ENCODE data around the gene COL27A1. TPM values are rescaled to one million over a fixed set of nuclear protein-coding genes. Genes with fewer than 3 reads are reported as not detected.
A peak's percentile ranks its signal among the peaks of the same experiment; 100 is the strongest.
"Not testable (repeated sequence)": the region's sequence is repeated elsewhere in the genome, so short reads cannot be mapped to it uniquely, and the experiment has no call there.

Gene COL27A1
- total RNA-seq, 1 donor from 2014 or later, result 13.7 TPM

- intact Hi-C loops (cut with DNase I), result no loop called here
- Histone ChIP-seq H3K4me3 (no peak overlapping the region), H3K9me3 (no peaks in the 10 kb centered on the region), H3K4me1 (no peaks in the 10 kb centered on the region), H3K36me3 (no peaks in the 10 kb centered on the region), H3K27me3 (no peaks in the 10 kb centered on the region), H3K27ac (no peak overlapping the region)
- ATAC-seq, result no peak
- DNase-seq, result peak; percentile 10
- TF ChIP-seq, protein P1, sequence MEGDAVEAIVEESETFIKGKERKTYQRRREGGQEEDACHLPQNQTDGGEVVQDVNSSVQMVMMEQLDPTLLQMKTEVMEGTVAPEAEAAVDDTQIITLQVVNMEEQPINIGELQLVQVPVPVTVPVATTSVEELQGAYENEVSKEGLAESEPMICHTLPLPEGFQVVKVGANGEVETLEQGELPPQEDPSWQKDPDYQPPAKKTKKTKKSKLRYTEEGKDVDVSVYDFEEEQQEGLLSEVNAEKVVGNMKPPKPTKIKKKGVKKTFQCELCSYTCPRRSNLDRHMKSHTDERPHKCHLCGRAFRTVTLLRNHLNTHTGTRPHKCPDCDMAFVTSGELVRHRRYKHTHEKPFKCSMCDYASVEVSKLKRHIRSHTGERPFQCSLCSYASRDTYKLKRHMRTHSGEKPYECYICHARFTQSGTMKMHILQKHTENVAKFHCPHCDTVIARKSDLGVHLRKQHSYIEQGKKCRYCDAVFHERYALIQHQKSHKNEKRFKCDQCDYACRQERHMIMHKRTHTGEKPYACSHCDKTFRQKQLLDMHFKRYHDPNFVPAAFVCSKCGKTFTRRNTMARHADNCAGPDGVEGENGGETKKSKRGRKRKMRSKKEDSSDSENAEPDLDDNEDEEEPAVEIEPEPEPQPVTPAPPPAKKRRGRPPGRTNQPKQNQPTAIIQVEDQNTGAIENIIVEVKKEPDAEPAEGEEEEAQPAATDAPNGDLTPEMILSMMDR (IDR thresholded peaks at IDR 0.05), result no peak
These were observed 166.4 kb downstream of the COL27A1 start for GRCh38 chr9:114321759-114322158.

DNA sequence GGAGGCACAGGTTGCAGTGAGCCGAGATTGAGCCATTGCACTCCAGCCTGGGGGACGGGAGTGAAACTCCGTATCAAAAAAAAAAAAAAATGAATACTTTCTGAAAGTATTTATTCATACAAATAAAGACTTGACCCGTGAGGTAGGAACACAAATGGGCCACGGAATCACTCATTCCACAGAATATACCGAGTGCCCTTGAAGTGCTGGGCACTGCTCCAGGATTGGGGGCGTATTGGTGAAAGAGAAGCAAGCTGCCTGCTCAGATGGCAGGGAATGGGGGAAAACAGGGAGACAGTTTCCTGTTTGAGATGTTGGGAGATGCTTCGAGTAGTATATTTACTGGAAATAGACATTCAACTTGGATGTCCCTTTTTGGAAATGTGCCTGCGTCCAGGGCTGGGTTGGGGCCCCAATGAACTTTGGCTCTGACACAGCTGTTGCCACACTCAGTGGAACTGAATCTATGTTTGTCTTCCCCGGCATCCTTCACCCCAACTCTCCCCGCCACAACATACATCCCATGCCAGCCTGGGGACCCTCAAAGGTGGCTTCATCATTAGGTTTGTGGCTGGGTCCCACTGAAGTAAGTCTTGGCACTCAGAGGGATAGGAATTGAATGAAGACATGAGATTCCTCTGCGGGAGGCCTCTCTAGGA, 167.0 kb downstream of the COL27A1 start:
- H3K27ac ChIP-seq; intact Hi-C loops (cut with DNase I); H3K27me3 ChIP-seq; ATAC-seq; H3K36me3 ChIP-seq; H3K4me1 ChIP-seq; H3K4me3 ChIP-seq; H3K9me3 ChIP-seq: not testable (repeated sequence)
- DNase-seq, result peak; percentile 66

- H3K4me3 ChIP-seq; DNase-seq; H3K4me1 ChIP-seq; H3K27ac ChIP-seq; H3K36me3 ChIP-seq; H3K9me3 ChIP-seq; H3K27me3 ChIP-seq; intact Hi-C loops (cut with DNase I): not testable (repeated sequence)
- ATAC-seq, result peak; percentile 86
These were observed 167.6 kb downstream of the COL27A1 start, which contains the start of gene ORM1 for GRCh38 chr9:114322831-114323531. Gene ORM1 (plus strand): TSS chr9:114323098. CDS start chr9:114323134, 36 bp downstream.

- intact Hi-C loops (cut with DNase I); ATAC-seq: not testable (repeated sequence)
These were observed 168.5 kb downstream of the COL27A1 start for GRCh38 chr9:114323849-114324248.

GRCh38 chr9:114324492-114324891, 169.2 kb downstream of the COL27A1 start:
- DNase-seq, result no peak
- ATAC-seq, result no peak
- H3K4me1 ChIP-seq, result no peaks in the 10 kb centered on the region
- intact Hi-C loops (cut with DNase I), result no loop called here
- no peaks in the 10 kb centered on the region for H3K9me3 ChIP-seq
- H3K27me3 ChIP-seq, result no peaks in the 10 kb centered on the region
- no peak overlapping the region for H3K27ac ChIP-seq
- no peak overlapping the region for H3K4me3 ChIP-seq
- TF ChIP-seq, protein P1 (IDR thresholded peaks at IDR 0.05), result no peak
- H3K36me3 ChIP-seq, result no peaks in the 10 kb centered on the region

More at GRCh38 chr9:114323849-114324248, 168.5 kb downstream of the COL27A1 start:
- not testable (repeated sequence) for H3K36me3 ChIP-seq, H3K27me3 ChIP-seq, DNase-seq, H3K9me3 ChIP-seq, H3K4me1 ChIP-seq, H3K27ac ChIP-seq, H3K4me3 ChIP-seq

- H3K4me3 ChIP-seq; H3K9me3 ChIP-seq; H3K4me1 ChIP-seq; intact Hi-C loops (cut with DNase I); DNase-seq; H3K27ac ChIP-seq; H3K27me3 ChIP-seq; ATAC-seq; H3K36me3 ChIP-seq: not testable (repeated sequence)
These were observed 169.6 kb downstream of the COL27A1 start for GRCh38 chr9:114324965-114325364.

GRCh38 chr9:114325684-114326254, 170.4 kb downstream of the COL27A1 start:
- H3K27me3 ChIP-seq; H3K9me3 ChIP-seq; H3K27ac ChIP-seq; H3K4me3 ChIP-seq; H3K4me1 ChIP-seq; H3K36me3 ChIP-seq; ATAC-seq; intact Hi-C loops (cut with DNase I); DNase-seq: not testable (repeated sequence)

- no peaks in the 10 kb centered on the region for H3K4me1 ChIP-seq
- intact Hi-C loops (cut with DNase I), result no loop called here
- H3K9me3 ChIP-seq, result no peaks in the 10 kb centered on the region
- H3K36me3 ChIP-seq, result no peaks in the 10 kb centered on the region
- no peak overlapping the region for H3K4me3 ChIP-seq
- TF ChIP-seq, protein P1 (IDR thresholded peaks at IDR 0.05), result no peak
- no peak for DNase-seq
- H3K27ac ChIP-seq, result no peak overlapping the region
- no peaks in the 10 kb centered on the region for H3K27me3 ChIP-seq
- ATAC-seq, result no peak
These were observed 172.4 kb downstream of the COL27A1 start for GRCh38 chr9:114327749-114328148.

- ATAC-seq; H3K9me3 ChIP-seq; intact Hi-C loops (cut with DNase I); DNase-seq; H3K27me3 ChIP-seq; H3K4me1 ChIP-seq; H3K36me3 ChIP-seq; H3K27ac ChIP-seq; H3K4me3 ChIP-seq: not testable (repeated sequence)
These were observed 173.1 kb downstream of the COL27A1 start for GRCh38 chr9:114328357-114328820.

GRCh38 chr9:114328937-114329624, 173.7 kb downstream of the COL27A1 start:
- H3K27ac ChIP-seq, result not testable (repeated sequence)

More at GRCh38 chr9:114328937-114329624, 173.7 kb downstream of the COL27A1 start:
- DNase-seq; H3K4me3 ChIP-seq; H3K4me1 ChIP-seq; H3K36me3 ChIP-seq; intact Hi-C loops (cut with DNase I); ATAC-seq; H3K27me3 ChIP-seq; H3K9me3 ChIP-seq: not testable (repeated sequence)

Data from upper lobe of right lung (tissue), 1 donor.